Measurements from ENCODE around the gene SNAP29.
"Not testable (repeated sequence)": the region's sequence is repeated elsewhere in the genome, so short reads cannot be mapped to it uniquely, and the experiment has no call there.

The SNAP29 gene

GRCh38 chr22:20935049-20935448 is 76.2 kb downstream of the SNAP29 start:
- DNase-seq: not testable (repeated sequence)

DNA sequence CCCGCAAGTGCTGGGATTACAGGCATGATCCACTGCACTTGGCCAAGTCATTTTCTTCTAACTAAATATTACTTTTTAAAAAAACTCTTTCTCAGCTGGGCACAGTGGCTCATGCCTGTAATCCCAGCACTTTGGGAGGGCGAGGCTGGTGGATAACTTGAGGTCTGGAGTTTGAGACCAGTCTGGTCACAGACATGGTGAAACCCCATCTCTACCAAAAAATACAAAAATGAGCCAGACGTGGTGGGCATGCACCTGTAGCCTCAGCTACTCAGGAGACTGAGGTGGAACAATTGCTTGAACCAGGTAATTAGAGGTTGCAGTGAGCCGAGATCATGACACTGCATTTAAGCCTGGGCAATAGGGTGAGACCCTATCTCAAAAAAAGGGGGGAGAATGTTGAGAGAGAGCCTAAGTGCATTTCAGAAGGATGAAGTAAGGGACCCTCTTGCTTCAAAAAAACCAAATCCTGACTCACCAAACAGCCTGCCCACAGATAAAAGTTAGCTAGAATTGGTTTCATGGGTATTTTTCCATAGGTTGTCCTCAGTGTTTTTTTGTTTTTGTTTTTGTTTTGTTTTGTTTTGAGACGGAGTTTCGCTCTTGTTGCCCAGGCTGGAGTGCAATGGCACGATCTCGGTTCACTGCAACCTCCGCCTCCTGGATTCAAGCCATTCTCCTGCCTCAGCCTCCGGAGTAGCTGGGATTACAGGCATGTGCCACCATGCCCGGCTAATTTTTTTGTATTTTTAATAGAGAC is 77.2 kb downstream of the SNAP29 start:
- DNase-seq: not testable (repeated sequence)

GRCh38 chr22:20937031-20937793 is 78.4 kb downstream of the SNAP29 start:
- DNase-seq: no peak

- no peak for DNase-seq
Observed at GRCh38 chr22:20937794-20938671, 79.2 kb downstream of the SNAP29 start.

DNA sequence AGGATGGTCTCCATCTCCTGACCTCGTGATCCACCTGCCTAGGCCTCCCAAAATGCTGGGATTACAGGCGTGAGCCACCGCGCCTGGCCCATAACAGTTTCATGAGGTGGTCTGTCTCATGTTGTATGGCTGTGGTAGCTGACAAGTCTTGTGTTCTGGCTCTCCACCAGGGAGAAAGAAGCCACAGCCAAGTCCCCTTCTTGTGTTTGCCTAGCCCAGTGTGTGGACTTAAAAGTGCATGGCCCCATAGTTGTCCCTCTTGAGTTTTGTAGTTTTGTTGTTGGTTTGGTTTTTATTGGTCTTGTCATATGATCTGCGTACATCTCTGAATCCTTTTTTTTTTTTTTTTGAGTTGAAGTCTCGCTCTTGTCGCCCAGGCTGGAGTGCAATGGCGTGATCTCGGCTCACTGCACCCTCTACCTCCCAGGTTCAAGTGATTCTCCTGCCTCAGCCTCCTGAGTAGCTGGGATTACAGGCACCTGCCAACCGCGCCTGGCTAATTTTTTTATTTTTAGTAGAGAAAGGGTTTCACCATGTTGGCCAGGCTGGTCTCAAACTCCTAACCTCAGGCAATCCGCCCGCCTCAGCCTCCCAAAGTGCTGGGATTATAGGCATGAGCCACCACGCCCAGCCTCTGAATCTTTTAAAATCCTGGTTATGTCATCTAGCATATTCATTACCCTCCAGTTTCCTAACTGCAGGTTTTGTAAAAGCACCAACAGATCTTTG is 80.8 kb downstream of the SNAP29 start:
- not testable (repeated sequence) for DNase-seq

DNA sequence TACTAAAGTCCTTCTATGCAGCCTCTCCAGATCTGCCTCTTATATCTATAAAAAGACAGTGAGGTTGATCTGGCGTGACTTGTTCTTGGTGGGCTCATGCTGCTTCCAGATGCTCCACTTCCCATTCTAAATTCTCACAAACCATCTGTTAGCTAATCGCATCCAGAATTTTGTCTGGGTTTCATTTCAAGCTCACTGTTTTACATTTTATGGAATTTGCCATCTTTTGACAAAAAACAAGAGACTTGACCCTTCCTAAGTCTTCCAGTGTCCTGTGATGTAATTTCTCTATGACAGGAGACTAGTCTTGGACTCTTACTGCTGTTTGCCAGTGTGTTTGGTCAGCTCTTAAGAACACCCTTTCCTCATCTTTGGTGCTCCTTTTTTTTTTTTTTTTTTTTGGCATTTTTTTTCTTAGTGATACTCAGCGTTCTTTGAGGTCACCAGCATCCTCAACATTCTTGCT is 81.4 kb downstream of the SNAP29 start:
- no peak for DNase-seq
